Ovary (tissue), 3 donors: ENCODE measurements around the gene CCL2.

Experiments used
- EP300 ChIP-seq: sonication (generic); formaldehyde crosslinking; IDR thresholded peaks from one replicate; pipeline ENCODE4 v1.6.1; 2017; ENCODE audit warnings: antibody characterized with exemption
- TF ChIP-seq, protein P1 (sequence below), 3 donors: fragments of 450-650 bp in 2 of 3; fragments of 200-600 bp in 1 of 3; IDR thresholded peaks; one replicate each; pipeline versions ENCODE4 v1.5.1 to v1.8.0; 2016 to 2022; ENCODE audit warnings: antibody characterized with exemption in 3 of 3, mild to moderate bottlenecking in 1 of 3
- donor health status: DM: no; HTN: no; CAD: no.

DNA sequence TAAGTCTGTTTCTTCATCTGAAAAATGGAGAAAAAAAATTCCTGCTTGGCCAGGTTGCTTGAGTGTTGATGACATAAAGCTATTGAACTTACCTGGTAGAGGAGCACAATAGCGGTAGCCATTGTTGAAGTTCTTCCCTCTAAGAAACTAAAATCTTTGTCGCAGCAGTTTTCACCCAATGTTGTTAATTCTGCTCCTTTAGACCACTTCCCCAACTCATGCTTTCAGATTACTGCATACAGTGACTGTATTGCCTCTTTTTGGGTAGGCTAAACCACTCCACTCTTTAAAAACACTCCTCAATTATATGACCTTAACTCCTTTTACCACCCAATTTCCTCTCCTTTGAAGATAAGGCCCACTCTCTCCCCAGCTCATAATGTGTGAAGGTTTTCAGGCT, 35.7 kb upstream of the CCL2 start:
- TF ChIP-seq, protein P1, sequence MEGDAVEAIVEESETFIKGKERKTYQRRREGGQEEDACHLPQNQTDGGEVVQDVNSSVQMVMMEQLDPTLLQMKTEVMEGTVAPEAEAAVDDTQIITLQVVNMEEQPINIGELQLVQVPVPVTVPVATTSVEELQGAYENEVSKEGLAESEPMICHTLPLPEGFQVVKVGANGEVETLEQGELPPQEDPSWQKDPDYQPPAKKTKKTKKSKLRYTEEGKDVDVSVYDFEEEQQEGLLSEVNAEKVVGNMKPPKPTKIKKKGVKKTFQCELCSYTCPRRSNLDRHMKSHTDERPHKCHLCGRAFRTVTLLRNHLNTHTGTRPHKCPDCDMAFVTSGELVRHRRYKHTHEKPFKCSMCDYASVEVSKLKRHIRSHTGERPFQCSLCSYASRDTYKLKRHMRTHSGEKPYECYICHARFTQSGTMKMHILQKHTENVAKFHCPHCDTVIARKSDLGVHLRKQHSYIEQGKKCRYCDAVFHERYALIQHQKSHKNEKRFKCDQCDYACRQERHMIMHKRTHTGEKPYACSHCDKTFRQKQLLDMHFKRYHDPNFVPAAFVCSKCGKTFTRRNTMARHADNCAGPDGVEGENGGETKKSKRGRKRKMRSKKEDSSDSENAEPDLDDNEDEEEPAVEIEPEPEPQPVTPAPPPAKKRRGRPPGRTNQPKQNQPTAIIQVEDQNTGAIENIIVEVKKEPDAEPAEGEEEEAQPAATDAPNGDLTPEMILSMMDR (IDR thresholded peaks at IDR 0.05): no peak
- no peak for TF ChIP-seq EP300
